ENCODE data around the gene TP53I3.
A peak's percentile ranks its signal among the peaks of the same experiment; 100 is the strongest.

TP53I3 gene

DNA sequence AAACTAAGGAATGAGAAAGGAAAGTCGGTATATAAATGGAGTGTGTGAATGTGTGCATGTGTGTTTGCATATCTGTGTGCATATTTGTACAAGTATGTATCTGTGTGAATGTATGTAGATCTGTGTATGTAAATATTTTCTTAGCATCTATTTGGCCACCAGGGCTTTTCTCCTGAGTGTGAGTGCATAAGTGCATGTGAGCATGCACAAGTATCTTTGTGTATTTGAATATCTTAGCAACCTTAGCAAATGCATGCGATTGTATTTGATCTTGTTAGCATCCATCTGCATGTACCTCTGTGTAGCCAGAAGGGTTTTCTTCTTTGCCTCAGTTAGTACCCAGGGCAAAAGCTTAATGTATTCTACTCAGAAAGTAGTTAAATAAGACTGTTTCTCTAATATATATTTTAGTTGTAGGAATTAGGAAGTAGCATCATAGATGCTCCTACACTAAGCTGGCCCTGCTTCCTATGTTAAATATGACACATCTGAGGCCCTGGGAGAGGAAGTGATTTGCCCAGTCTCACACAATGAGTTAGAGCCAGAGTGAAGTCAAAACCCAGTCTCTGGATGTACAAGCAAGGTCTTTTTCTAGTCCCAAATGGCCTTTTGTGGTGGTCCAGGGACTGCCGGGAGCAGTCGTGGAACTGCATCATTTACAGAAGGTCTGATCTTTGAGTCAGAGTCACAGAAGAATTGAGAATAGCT lies 25.9 kb downstream of the TP53I3 start:
- Histone ChIP-seq H3K9me3 (ENCODE audit: insufficient read depth, low read depth, low read length) (no peaks in the 10 kb centered on the region), H3K9me2 (replicated peaks; ENCODE audit: low read depth, low read length) (no peaks in the 10 kb centered on the region), H3K79me2 (ENCODE audit: insufficient read depth, low read length) (no peaks in the 10 kb centered on the region), H3K4me2 (ENCODE audit: low read depth, low read length, poor library complexity, severe bottlenecking) (no peak overlapping the region), H3K36me3 (ENCODE audit: insufficient read depth, low read length) (no peaks in the 10 kb centered on the region), H3F3A (ENCODE audit: low read depth) (no peaks in the 10 kb centered on the region), H3K4me3 (ENCODE audit: low read length, poor library complexity, severe bottlenecking) (no peak overlapping the region), H2AFZ (ENCODE audit: low read length) (peak overlapping the region; percentile 77; the same call in 1 of the 2 replicates), H3K27me3 (ENCODE audit: insufficient read depth, low read length, poor library complexity, severe bottlenecking) (no peaks in the 10 kb centered on the region), H3K9ac (ENCODE audit: low read depth, low read length, poor library complexity, severe bottlenecking) (no peak overlapping the region), H4K20me1 (ENCODE audit: insufficient read depth, low read length, poor library complexity, severe bottlenecking) (no peaks in the 10 kb centered on the region), H3K4me1 (ENCODE audit: insufficient read depth, low read length, poor library complexity, severe bottlenecking) (no peaks in the 10 kb centered on the region)
- TF ChIP-seq EZH2phosphoT487 (IDR thresholded peaks at IDR 0.05; ENCODE audit: borderline replicate concordance): no peak

DNA sequence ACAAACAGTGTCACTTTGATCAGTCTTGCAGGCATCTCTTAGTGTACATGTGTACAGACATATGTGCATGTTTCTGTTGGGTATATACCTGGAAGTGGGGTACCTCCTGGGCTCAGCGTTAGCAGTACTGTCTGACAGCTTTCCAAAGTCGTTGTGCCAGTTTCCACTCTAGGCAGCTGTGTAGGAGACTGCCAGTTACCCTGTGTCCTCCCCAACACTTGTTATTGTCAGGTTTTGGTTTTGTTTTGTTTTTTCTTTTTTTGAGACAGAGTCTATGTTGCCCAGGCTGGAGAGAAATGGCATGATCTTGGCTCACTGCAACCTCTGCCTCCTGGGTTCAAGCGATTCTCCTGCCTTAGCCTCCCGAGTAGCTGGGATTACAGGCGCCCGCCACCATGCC lies 28.9 kb downstream of the TP53I3 start:
- Histone ChIP-seq H4K20me1 (ENCODE audit: insufficient read depth, low read length, poor library complexity, severe bottlenecking) (no peaks in the 10 kb centered on the region), H3K4me1 (ENCODE audit: insufficient read depth, low read length, poor library complexity, severe bottlenecking) (no peaks in the 10 kb centered on the region), H2AFZ (ENCODE audit: low read length) (no peak overlapping the region), H3K9ac (ENCODE audit: low read depth, low read length, poor library complexity, severe bottlenecking) (no peak overlapping the region), H3K36me3 (ENCODE audit: insufficient read depth, low read length) (no peaks in the 10 kb centered on the region), H3K79me2 (ENCODE audit: insufficient read depth, low read length) (no peaks in the 10 kb centered on the region), H3K9me3 (ENCODE audit: insufficient read depth, low read depth, low read length) (no peaks in the 10 kb centered on the region), H3K27me3 (ENCODE audit: insufficient read depth, low read length, poor library complexity, severe bottlenecking) (no peaks in the 10 kb centered on the region), H3K9me2 (replicated peaks; ENCODE audit: low read depth, low read length) (no peaks in the 10 kb centered on the region), H3K4me2 (ENCODE audit: low read depth, low read length, poor library complexity, severe bottlenecking) (no peak overlapping the region), H3K4me3 (ENCODE audit: low read length, poor library complexity, severe bottlenecking) (no peak overlapping the region), H3F3A (ENCODE audit: low read depth) (no peaks in the 10 kb centered on the region)
- TF ChIP-seq, protein P1, sequence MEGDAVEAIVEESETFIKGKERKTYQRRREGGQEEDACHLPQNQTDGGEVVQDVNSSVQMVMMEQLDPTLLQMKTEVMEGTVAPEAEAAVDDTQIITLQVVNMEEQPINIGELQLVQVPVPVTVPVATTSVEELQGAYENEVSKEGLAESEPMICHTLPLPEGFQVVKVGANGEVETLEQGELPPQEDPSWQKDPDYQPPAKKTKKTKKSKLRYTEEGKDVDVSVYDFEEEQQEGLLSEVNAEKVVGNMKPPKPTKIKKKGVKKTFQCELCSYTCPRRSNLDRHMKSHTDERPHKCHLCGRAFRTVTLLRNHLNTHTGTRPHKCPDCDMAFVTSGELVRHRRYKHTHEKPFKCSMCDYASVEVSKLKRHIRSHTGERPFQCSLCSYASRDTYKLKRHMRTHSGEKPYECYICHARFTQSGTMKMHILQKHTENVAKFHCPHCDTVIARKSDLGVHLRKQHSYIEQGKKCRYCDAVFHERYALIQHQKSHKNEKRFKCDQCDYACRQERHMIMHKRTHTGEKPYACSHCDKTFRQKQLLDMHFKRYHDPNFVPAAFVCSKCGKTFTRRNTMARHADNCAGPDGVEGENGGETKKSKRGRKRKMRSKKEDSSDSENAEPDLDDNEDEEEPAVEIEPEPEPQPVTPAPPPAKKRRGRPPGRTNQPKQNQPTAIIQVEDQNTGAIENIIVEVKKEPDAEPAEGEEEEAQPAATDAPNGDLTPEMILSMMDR (conservative IDR thresholded peaks at IDR 0.05; ENCODE audit: low read length): no peak
- no peak for TF ChIP-seq EZH2phosphoT487 (IDR thresholded peaks at IDR 0.05; ENCODE audit: borderline replicate concordance)

DNA sequence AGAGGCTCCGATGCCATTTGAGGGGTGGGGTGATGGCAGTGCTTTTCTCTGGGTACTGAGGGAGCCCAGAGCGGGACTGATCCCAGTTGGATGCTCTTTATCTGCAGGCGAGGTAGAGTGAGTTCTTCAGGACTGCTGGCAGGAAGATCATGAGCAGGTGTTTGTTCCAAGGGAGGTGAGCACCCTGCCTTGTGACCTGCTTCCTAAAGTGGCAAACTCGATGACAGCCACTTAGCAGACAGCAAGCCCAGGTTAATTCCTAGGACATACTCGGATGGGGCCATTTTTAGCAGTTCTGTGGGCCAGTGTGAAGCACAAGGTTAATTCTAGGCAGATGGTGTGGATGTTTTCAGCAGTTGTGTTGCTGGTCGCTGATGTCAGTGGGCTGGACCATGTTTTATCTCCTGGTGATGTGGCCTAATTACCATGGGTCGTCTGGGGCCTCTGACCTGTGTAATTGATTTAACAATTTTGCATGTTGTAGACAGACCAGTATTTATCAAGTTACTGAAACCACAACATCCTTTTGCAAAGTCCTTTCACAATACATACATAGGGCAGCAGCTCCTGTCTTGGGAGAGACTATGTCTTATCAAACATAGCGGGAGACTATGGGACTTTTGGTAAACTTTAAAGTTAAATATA lies 30.1 kb downstream of the TP53I3 start:
- H3F3A ChIP-seq (ENCODE audit: low read depth): no peaks in the 10 kb centered on the region
- H4K20me1 ChIP-seq (ENCODE audit: insufficient read depth, low read length, poor library complexity, severe bottlenecking): no peaks in the 10 kb centered on the region
- no peaks in the 10 kb centered on the region for H3K9me3 ChIP-seq (ENCODE audit: insufficient read depth, low read depth, low read length)
- no peak overlapping the region for H3K4me2 ChIP-seq (ENCODE audit: low read depth, low read length, poor library complexity, severe bottlenecking)
- no peaks in the 10 kb centered on the region for H3K27me3 ChIP-seq (ENCODE audit: insufficient read depth, low read length, poor library complexity, severe bottlenecking)
- H3K36me3 ChIP-seq (ENCODE audit: insufficient read depth, low read length): no peaks in the 10 kb centered on the region
- TF ChIP-seq EZH2phosphoT487 (IDR thresholded peaks at IDR 0.05; ENCODE audit: borderline replicate concordance): no peak
- TF ChIP-seq, protein P1 (conservative IDR thresholded peaks at IDR 0.05; ENCODE audit: low read length): no peak
- H3K4me1 ChIP-seq (ENCODE audit: insufficient read depth, low read length, poor library complexity, severe bottlenecking): no peaks in the 10 kb centered on the region
- H3K79me2 ChIP-seq (ENCODE audit: insufficient read depth, low read length): no peaks in the 10 kb centered on the region
- no peaks in the 10 kb centered on the region for H3K9me2 ChIP-seq (replicated peaks; ENCODE audit: low read depth, low read length)
- H2AFZ ChIP-seq (ENCODE audit: low read length): no peak overlapping the region
- H3K4me3 ChIP-seq (ENCODE audit: low read length, poor library complexity, severe bottlenecking): no peak overlapping the region
- no peak overlapping the region for H3K9ac ChIP-seq (ENCODE audit: low read depth, low read length, poor library complexity, severe bottlenecking)

Measured in Loucy (cell line).